Measurements from ENCODE around the gene THSD4. TPM values are rescaled to one million over a fixed set of nuclear protein-coding genes. Genes with fewer than 3 reads are reported as not detected.
A peak's percentile ranks its signal among the peaks of the same experiment; 100 is the strongest.
"Not testable (repeated sequence)": the region's sequence is repeated elsewhere in the genome, so short reads cannot be mapped to it uniquely, and the experiment has no call there.

THSD4 gene
- total RNA-seq, 2 donors from 2014 or later = 35.2 to 45.5 TPM

DNA sequence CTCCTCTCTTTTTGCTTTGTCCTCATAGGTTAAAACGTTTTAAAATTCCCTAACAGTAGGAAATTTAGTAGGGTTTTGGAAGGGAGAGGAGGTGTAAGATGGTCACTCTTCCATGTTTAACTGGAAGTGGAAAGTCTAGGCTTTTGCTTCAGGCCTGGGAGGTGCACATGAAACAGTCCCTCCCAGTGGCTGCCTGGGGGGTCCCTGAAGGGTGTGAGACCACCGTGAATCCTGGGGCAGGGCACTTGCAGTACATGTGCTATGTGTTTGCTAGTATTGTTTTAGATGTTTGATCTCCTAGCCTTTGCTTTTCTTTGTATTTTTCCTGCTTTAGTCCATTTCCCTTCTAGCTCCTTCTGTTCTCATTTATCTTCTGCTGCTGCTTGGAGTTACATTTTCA lies 178.5 kb downstream of the THSD4 start:
- ATAC-seq = no peak
- intact Hi-C loops (cut with DNase I, micrococcal nuclease) = no loop called here

GRCh38 chr15:71294251-71294910 lies 179.1 kb downstream of the THSD4 start:
- DNase-seq (no peak), ATAC-seq (peak; percentile 4)
- intact Hi-C loops (cut with DNase I, micrococcal nuclease) = no loop called here

More for the DNA sequence above, 178.5 kb downstream of the THSD4 start:
- DNase-seq = no peak

GRCh38 chr15:71294911-71295602 lies 179.8 kb downstream of the THSD4 start:
- DNase-seq = peak; percentile 79 to 89
- ATAC-seq = peak; percentile 77
- intact Hi-C loops (cut with DNase I, micrococcal nuclease) = no loop called here

DNA sequence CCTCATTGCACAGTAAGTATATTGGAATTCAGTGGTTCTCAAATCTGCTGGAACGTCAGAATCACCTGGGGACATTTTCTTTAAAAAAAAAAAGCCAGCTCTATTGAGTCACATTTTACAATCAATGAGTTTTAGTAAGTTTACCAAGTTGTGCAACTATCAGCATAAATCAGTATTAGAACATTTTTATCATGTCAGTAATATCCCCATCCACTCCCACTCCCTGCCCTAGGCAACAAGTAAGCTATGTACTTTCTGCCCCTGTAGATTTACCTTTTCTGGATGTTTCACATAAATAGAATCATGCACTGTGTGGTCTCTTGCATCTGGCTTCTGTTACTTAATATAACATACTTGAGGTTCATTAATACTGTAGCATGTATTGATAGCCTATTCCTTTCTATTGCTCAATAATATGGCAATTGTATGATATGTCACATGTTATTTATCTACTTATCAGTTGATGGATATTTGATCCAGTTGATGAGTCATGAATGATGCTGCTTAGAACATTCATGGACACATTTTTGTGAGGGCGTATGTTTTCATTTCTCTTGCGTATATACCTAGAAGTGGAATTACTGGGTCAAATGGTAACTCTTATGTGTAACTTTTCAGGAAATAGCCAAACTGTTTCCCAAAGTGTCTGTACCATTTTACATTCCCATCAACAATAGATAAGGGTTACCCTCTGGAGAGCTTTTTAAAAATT lies 180.5 kb downstream of the THSD4 start:
- ATAC-seq (peak; percentile 11), DNase-seq (no peak)
- intact Hi-C loops (cut with DNase I, micrococcal nuclease) = no loop called here

- intact Hi-C loops (cut with DNase I, micrococcal nuclease) = no loop called here
- ATAC-seq (peak; percentile 82), DNase-seq (peak; percentile 65 to 78)
Observed at GRCh38 chr15:71296315-71296679, 181.0 kb downstream of the THSD4 start.

GRCh38 chr15:71301958-71302621 lies 186.8 kb downstream of the THSD4 start:
- DNase-seq (no peak), ATAC-seq (no peak)
- intact Hi-C loops (cut with DNase I, micrococcal nuclease) = no loop called here

DNA sequence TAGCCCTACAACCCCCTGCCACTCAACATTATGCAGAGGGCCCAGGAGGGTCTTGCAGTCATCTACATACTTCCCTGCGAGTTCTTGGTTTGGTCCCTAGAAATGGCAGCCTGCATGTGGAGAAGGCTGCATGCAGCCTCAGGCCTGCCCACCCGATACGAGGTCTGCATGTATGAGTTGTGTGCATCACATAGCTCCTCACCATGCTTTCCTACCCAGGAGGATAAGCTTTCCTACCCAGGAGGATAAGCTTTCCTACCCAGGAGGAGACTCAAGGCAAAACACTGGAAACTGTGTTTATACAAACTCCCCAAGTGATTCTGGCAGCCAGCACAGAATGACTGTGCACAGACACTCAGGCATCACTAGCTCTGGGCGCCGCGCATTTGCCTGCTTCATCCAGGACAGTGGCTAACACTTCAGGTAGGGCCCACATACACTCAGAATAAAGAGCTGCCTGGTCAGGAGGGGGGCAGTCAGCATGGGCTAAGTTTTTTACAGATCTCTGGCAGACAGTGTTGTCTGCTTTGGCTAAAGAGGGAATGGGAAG lies 187.7 kb downstream of the THSD4 start:
- intact Hi-C loops (cut with DNase I, micrococcal nuclease) = no loop called here
- DNase-seq (no peak), ATAC-seq (no peak)

DNA sequence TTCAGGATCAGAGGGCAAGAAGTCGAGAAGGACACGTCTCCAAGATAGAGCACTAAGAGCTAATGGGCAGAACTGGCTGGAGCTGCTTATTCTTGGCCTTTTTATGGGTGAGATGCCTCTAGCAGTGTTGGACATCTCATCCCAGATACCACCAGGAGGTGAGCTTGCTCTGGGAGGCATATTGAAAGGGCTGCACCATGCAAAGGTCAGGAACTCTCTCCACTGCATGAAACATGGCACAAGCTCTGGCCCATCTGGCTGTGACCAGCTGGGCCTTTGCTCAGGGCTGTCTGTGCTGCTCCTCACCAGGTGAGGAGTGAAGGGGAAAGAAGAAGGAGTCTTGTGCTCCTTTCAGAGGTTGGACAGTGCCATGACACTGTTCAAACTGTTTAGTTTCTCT lies 188.7 kb downstream of the THSD4 start:
- ATAC-seq (no peak), DNase-seq (no peak)
- intact Hi-C loops (cut with DNase I, micrococcal nuclease) = no loop called here

DNA sequence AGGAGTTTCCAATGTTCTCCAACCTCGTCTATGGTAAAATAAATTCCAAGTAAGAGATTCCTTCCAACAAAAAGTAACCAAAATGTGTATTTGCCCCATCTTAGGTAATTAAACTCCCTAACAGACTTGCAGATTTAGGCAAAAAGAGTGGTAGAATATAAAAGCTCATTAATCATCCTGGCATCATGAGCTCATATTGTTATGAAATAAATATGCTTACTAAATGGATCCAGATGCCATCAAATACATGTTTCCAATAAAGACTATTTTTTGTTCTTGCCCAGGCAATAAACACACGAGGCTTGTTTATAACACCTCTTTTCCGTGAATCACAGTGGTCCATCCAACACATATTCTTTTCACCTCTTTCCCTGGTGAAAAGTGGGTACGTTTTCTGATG lies 189.4 kb downstream of the THSD4 start:
- DNase-seq (no peak), ATAC-seq (no peak)
- intact Hi-C loops (cut with DNase I, micrococcal nuclease) = no loop called here

- no peak for ATAC-seq
- no peak for DNase-seq
- intact Hi-C loops (cut with DNase I, micrococcal nuclease) = no loop called here
Observed at GRCh38 chr15:71306538-71306937, 191.3 kb downstream of the THSD4 start.

DNA sequence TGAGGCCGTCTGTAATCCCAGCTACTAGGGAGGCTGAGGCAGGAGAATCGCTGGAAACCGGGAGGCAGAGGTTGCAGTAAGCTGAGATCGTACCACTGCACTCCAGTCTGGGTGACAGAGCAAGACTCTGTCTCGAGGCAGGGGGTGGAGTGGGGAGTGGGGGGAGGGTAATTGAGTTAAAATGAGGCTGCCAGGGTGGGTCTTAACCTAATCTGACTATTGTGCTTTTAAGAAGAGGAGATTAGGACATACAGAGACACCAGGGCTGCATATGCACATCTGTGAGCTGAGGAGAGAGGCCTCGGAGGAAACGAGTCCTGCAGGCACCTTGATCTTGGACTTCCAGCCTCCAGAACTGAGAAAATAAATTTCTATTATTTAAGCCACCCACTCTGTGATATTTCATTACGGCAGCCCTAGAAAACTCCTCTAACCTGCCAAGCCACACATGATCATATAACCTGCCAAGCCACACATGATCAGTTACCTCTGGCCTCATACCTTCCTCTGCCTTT lies 197.0 kb downstream of the THSD4 start:
- intact Hi-C loops (cut with DNase I, micrococcal nuclease) = no loop called here
- ATAC-seq = no peak

GRCh38 chr15:71312731-71313460 lies 197.6 kb downstream of the THSD4 start:
- ATAC-seq = no peak
- intact Hi-C loops (cut with DNase I, micrococcal nuclease) = no loop called here
- no peak for DNase-seq

More for the DNA sequence above, 197.0 kb downstream of the THSD4 start:
- no peak for DNase-seq

- intact Hi-C loops (cut with DNase I, micrococcal nuclease) = no loop called here
- no peak for ATAC-seq
- DNase-seq = no peak
Observed at GRCh38 chr15:71313806-71314205, 198.5 kb downstream of the THSD4 start.

GRCh38 chr15:71314956-71315537 lies 199.8 kb downstream of the THSD4 start:
- intact Hi-C loops (cut with DNase I, micrococcal nuclease) = no loop called here
- ATAC-seq (no peak), DNase-seq (no peak)

DNA sequence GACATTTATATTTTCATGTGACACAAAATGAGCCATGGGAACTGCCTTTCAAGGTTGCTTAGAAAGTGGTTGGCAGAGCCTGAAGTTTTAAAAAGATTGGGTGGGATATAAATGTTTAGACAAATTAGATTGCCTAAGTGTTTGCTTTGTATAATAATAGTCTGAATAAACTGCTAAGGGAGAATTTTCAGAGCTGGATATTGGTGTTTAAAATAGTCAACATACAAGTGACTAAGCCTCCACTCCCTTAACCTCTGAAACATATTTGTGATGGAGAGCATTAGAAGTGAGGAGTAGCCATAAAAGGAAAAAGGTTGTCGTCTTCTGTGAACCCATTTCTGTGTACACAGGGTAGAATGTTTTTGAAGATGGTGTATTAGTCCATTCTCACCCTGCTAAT lies 201.6 kb downstream of the THSD4 start:
- intact Hi-C loops (cut with DNase I, micrococcal nuclease) = no loop called here
- ATAC-seq (no peak), DNase-seq (no peak)

DNA sequence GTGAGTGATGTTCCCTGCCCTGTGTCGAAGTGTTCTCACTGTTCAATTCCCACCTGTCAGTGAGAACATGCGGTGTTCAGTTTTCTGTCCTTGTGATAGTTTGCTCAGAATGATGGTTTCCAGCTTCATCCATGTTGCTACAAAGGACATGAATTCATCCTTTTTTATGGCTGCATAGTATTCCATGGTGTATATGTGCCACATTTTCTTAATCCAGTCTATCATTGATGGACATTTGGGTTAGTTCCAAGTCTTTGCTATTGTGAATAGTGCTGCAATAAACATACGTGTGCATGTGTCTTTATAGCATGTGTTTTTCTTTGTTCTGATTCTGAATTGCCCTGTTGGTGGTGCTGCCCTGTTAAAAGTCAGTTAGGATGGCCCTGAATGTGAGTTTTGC lies 204.2 kb downstream of the THSD4 start:
- ATAC-seq = peak; percentile 24
- intact Hi-C loops (cut with DNase I, micrococcal nuclease); DNase-seq: not testable (repeated sequence)

DNA sequence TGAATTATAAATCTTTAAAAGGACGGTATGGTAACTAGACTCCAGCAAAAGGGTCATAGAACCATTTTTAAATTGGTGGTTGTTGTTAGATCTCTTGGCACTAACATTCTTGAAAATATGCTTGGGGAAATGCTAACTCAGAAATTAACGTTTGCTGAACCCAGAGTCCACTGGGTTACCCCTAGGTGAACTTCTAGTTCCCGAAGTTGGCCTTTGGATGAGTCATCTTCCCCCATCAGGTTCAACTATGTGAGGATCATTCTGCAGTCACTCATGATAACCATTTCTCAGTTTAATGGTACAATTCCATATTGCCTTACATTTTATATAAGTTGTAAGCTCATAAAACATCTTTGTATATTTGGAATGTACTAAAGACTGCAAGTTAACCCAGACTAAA lies 204.7 kb downstream of the THSD4 start:
- intact Hi-C loops (cut with DNase I, micrococcal nuclease) = no loop called here
- DNase-seq (no peak), ATAC-seq (peak; percentile 76)

GRCh38 chr15:71323082-71323481 lies 207.8 kb downstream of the THSD4 start:
- intact Hi-C loops (cut with DNase I, micrococcal nuclease) = no loop called here
- no peak for DNase-seq

More at GRCh38 chr15:71323082-71323481, 207.8 kb downstream of the THSD4 start:
- ATAC-seq = no peak

All from left colon (tissue), 2 donors.